NT2/D1 (cell line): ENCODE data around the gene MAML3.

ENCODE experiments used
- SUZ12 ChIP-seq: IDR thresholded peaks from 2 replicates; pipeline ENCODE4 v1.6.1; 2011; ENCODE audit not compliant: insufficient read length, insufficient read depth; ENCODE audit errors: extremely low read depth
- YY1 ChIP-seq: IDR thresholded peaks from 2 replicates; pipeline ENCODE4 v1.6.1; 2011; ENCODE audit not compliant: insufficient read length, insufficient read depth
- ZNF274 ChIP-seq: IDR thresholded peaks from 2 replicates; pipeline ENCODE4 v1.6.1; 2011; ENCODE audit warnings: mild to moderate bottlenecking, low read depth, low read length

- no peak for TF ChIP-seq ZNF274
- TF ChIP-seq YY1: no peak
- TF ChIP-seq SUZ12: no peak
Observed at GRCh38 chr4:140099983-140100382, 54.0 kb downstream of the MAML3 start.
